HFF-Myc (cell line): ENCODE measurements around the gene ASTE1.

Source experiments
- DNase-seq: peaks from one replicate; pipeline ENCODE4 v3.0.0-alpha.2; 2011; ENCODE audit warnings: low read depth; ENCODE audit errors: extremely low read depth
- H3K4me3 ChIP-seq: replicated peaks from 2 replicates; pipeline ENCODE4 v1.5.1; 2011; ENCODE audit warnings: low read depth, mild to moderate bottlenecking, control low read depth, low read length
- TF ChIP-seq, protein P1 (sequence below): IDR thresholded peaks from 2 replicates; pipeline ENCODE4 v1.5.1; 2012; ENCODE audit warnings: mild to moderate bottlenecking, low read depth, low read length, control low read depth; ENCODE audit errors: missing control alignments

Gene ASTE1

DNA sequence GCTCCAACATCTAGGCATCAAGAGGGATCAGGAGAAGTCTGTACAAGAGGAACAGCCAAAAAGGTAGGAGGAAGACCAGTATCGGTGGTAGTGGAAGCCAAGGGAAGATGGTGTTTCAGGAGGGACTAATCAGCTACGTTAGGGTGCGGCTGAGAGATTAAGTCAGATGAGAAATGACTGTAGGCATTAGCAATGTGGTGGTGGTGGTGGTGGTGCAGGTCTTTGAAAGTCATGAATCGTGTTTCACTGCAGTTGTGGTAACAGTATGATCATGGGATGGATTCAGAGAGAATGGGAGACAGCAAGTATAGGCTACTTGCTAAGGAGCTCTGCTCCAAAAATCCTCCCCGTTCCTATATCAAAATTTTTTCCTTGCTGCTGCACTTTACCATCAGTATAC lies 35.5 kb downstream of the ASTE1 start:
- TF ChIP-seq, protein P1, sequence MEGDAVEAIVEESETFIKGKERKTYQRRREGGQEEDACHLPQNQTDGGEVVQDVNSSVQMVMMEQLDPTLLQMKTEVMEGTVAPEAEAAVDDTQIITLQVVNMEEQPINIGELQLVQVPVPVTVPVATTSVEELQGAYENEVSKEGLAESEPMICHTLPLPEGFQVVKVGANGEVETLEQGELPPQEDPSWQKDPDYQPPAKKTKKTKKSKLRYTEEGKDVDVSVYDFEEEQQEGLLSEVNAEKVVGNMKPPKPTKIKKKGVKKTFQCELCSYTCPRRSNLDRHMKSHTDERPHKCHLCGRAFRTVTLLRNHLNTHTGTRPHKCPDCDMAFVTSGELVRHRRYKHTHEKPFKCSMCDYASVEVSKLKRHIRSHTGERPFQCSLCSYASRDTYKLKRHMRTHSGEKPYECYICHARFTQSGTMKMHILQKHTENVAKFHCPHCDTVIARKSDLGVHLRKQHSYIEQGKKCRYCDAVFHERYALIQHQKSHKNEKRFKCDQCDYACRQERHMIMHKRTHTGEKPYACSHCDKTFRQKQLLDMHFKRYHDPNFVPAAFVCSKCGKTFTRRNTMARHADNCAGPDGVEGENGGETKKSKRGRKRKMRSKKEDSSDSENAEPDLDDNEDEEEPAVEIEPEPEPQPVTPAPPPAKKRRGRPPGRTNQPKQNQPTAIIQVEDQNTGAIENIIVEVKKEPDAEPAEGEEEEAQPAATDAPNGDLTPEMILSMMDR = no peak
- H3K4me3 ChIP-seq = no peak overlapping the region
- no peak for DNase-seq

DNA sequence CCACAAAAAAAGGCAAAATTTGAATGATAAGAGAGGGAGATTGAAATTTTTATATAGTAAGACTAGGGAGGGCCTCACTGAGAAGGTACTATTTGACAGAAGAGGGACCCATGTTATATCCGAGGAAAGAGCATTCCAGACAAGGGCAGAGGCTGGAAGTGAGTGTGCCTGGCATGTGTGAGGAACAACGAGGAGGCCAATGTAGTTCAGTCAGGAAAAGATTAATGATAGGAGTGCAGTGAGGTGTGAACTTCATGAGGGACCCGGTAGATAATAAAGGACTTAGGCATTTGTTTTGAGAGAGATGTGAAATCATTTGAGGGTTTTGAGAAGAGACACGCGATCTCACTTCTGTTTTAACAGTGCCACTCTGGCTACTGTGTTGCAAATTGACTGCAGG lies 36.3 kb downstream of the ASTE1 start:
- no peak overlapping the region for H3K4me3 ChIP-seq
- no peak for DNase-seq
- TF ChIP-seq, protein P1 = no peak

DNA sequence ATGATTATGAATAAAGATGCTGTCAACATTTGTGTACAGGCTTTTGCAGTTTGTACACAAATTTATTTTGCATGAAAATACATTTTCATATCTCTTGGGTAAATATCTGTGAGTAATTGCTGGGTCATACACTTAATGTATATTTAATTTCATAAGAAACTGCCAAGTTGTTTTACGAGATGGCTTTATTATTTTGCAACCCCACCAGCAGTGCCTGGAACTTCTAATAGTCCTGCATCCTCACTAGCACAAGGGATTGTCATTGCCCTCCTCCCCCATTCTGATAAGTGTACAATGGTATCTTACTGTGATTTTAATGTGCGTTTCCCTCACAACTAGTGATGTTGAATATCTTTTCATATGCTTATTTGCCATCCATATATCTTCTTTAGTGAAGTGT lies 45.2 kb downstream of the ASTE1 start:
- no peak for DNase-seq
- H3K4me3 ChIP-seq = no peak overlapping the region
- TF ChIP-seq, protein P1 = no peak

GRCh38 chr3:130979117-130979516 lies 47.5 kb downstream of the ASTE1 start:
- TF ChIP-seq, protein P1 = no peak
- DNase-seq = no peak
- H3K4me3 ChIP-seq = no peak overlapping the region

DNA sequence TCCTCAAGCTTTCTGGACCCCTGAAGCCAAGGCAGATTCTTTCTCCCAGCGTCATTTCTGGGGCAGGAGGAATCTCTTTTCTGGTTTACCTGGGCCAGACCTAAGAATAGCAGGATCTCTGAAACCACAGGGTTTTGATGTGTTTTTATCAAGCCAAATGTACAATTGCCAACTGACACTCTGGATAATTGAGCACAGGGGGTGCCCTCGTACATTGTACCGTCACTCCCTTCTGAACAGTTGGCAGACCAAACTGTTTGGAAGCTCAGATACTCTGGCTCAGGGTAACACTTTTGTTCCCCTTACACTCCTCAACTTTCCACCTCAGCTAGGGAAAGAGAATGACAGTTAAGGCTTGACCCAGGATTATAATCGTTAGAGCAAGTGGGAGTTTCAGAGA lies 49.9 kb downstream of the ASTE1 start:
- TF ChIP-seq, protein P1 = no peak
- H3K4me3 ChIP-seq = no peak overlapping the region
- DNase-seq = no peak

- TF ChIP-seq, protein P1 = no peak
- no peak for DNase-seq
- H3K4me3 ChIP-seq = no peak overlapping the region
Measured at GRCh38 chr3:130975251-130975650, 51.4 kb downstream of the ASTE1 start.

GRCh38 chr3:130974201-130974600 lies 52.4 kb downstream of the ASTE1 start:
- no peak overlapping the region for H3K4me3 ChIP-seq
- no peak for DNase-seq
- TF ChIP-seq, protein P1 = no peak
